ENCODE measurements around the gene CLNK.

DNA sequence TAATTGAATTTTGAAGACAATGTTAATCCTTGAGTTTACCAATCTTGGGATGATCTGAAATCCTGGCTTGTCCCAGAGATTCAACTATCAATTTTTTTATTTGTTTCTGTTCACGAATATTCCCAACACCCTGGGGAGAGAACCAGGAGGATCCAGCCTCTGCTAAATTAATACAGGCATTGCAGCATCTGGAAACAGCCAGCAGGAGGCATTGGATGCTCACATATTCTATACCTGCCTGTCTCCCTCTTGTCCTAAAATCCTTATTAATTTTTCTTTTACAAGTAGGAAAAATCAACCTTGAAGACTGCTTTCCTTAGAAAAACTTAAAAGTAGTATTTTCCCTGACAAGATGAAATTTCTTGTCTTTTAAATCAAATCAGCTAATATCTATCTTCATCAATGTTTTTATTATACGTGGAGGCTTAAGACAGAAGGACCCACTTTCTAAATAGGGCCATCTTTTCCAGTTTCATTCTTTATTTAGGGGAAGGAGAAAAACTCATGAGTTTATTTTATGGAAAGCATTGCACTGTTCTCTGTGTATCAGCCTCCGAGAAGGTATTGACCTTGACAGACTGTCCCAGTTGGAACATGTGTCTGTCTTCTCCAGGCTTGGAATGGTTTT, 102.4 kb downstream of the CLNK start:
- TF ChIP-seq, protein P1, sequence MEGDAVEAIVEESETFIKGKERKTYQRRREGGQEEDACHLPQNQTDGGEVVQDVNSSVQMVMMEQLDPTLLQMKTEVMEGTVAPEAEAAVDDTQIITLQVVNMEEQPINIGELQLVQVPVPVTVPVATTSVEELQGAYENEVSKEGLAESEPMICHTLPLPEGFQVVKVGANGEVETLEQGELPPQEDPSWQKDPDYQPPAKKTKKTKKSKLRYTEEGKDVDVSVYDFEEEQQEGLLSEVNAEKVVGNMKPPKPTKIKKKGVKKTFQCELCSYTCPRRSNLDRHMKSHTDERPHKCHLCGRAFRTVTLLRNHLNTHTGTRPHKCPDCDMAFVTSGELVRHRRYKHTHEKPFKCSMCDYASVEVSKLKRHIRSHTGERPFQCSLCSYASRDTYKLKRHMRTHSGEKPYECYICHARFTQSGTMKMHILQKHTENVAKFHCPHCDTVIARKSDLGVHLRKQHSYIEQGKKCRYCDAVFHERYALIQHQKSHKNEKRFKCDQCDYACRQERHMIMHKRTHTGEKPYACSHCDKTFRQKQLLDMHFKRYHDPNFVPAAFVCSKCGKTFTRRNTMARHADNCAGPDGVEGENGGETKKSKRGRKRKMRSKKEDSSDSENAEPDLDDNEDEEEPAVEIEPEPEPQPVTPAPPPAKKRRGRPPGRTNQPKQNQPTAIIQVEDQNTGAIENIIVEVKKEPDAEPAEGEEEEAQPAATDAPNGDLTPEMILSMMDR (IDR thresholded peaks at IDR 0.05): peak in 4 of 6 experiments; percentile 29 to 62 (median 57)
- TF ChIP-seq POLR2A (IDR thresholded peaks at IDR 0.05): no peak
